ENCODE results near the gene HERC6. TPM values are rescaled to one million over a fixed set of nuclear protein-coding genes. Genes with fewer than 3 reads are reported as not detected.

HERC6 gene
- total RNA-seq, 1 experiment from 2014 or later = 0.32 TPM

GRCh38 chr4:88357262-88357661, 21.4 kb upstream of the HERC6 start:
- intact Hi-C loops (cut with micrococcal nuclease; ENCODE audit: unreplicated experiment) = no loop called here
- no peaks in the 10 kb centered on the region for H3K36me3 ChIP-seq (ENCODE audit: insufficient read depth, low read length, poor library complexity, severe bottlenecking)
- no peaks in the 10 kb centered on the region for H3K27me3 ChIP-seq (replicated peaks; ENCODE audit: insufficient read depth, low read depth, low read length, poor library complexity)
- no peak overlapping the region for H3K4me3 ChIP-seq (ENCODE audit: low read depth, low read length, poor library complexity, severe bottlenecking)
- H3K4me1 ChIP-seq (ENCODE audit: insufficient read depth, low read length, poor library complexity, severe bottlenecking) = no peaks in the 10 kb centered on the region
- ChIA-PET POLR2A (ENCODE audit: low non-redundant PET) (no interaction called here), CTCF (no interaction called here)
- no peak overlapping the region for H3K27ac ChIP-seq (ENCODE audit: low read depth, low read length, poor library complexity, severe bottlenecking)
- no peak for TF ChIP-seq CTCF (conservative IDR thresholded peaks at IDR 0.05; ENCODE audit: low read depth, low read length)
- no peak for TF ChIP-seq EZH2 (IDR thresholded peaks at IDR 0.05; ENCODE audit: borderline replicate concordance, low read depth, low read length, poor library complexity, severe bottlenecking)
- DNase-seq (ENCODE audit: low spot score) = no peak
- BruUV-seq (replicated peaks) = no TSS peak
- no peaks in the 10 kb centered on the region for H3K9me3 ChIP-seq (ENCODE audit: low read depth, low read length, poor library complexity, severe bottlenecking)

- no peak overlapping the region for H3K27ac ChIP-seq (ENCODE audit: low read depth, low read length, poor library complexity, severe bottlenecking)
- intact Hi-C loops (cut with micrococcal nuclease; ENCODE audit: unreplicated experiment) = no loop called here
- TF ChIP-seq EZH2 (IDR thresholded peaks at IDR 0.05; ENCODE audit: borderline replicate concordance, low read depth, low read length, poor library complexity, severe bottlenecking) (no peak), CTCF (conservative IDR thresholded peaks at IDR 0.05; ENCODE audit: low read depth, low read length) (no peak)
- POLR2A ChIA-PET (ENCODE audit: low non-redundant PET) = no interaction called here
- no peaks in the 10 kb centered on the region for H3K27me3 ChIP-seq (replicated peaks; ENCODE audit: insufficient read depth, low read depth, low read length, poor library complexity)
- no peaks in the 10 kb centered on the region for H3K9me3 ChIP-seq (ENCODE audit: low read depth, low read length, poor library complexity, severe bottlenecking)
- H3K36me3 ChIP-seq (ENCODE audit: insufficient read depth, low read length, poor library complexity, severe bottlenecking) = no peaks in the 10 kb centered on the region
- BruUV-seq (replicated peaks) = no TSS peak
- H3K4me1 ChIP-seq (ENCODE audit: insufficient read depth, low read length, poor library complexity, severe bottlenecking) = no peaks in the 10 kb centered on the region
- H3K4me3 ChIP-seq (ENCODE audit: low read depth, low read length, poor library complexity, severe bottlenecking) = no peak overlapping the region
- no peak for DNase-seq (ENCODE audit: low spot score)
- CTCF ChIA-PET = no interaction called here
These were observed 19.1 kb upstream of the HERC6 start for GRCh38 chr4:88359558-88359957.

DNA sequence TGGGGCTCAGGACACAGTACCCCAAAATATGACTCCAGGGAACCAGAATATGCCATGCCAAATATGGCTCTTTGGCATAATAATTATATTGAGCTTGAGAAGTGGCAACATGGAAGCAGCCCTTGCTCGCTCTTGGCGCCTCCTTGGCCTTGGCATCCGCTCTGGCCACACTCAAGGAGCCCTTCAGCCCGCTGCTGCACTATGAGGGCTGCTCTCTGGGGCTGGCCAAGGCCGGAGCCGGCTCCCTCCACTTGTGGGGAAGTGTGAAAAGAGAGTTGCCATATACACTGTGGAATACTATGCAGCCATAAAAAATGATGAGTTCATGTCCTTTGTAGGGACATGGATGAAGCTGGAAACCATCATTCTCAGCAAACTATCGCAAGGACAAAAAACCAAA, 18.4 kb upstream of the HERC6 start:
- BruUV-seq (replicated peaks) = no TSS peak
- intact Hi-C loops (cut with micrococcal nuclease; ENCODE audit: unreplicated experiment) = loop anchor here (10.0 kb wide), 1 partner anchor 95 kb away; the partner anchor contains the start of gene HERC5
- TF ChIP-seq EZH2 (IDR thresholded peaks at IDR 0.05; ENCODE audit: borderline replicate concordance, low read depth, low read length, poor library complexity, severe bottlenecking) (no peak), CTCF (conservative IDR thresholded peaks at IDR 0.05; ENCODE audit: low read depth, low read length) (no peak)
- Histone ChIP-seq H3K27me3 (replicated peaks; ENCODE audit: insufficient read depth, low read depth, low read length, poor library complexity) (no peaks in the 10 kb centered on the region), H3K4me1 (ENCODE audit: insufficient read depth, low read length, poor library complexity, severe bottlenecking) (no peaks in the 10 kb centered on the region), H3K36me3 (ENCODE audit: insufficient read depth, low read length, poor library complexity, severe bottlenecking) (no peaks in the 10 kb centered on the region), H3K27ac (ENCODE audit: low read depth, low read length, poor library complexity, severe bottlenecking) (no peak overlapping the region), H3K4me3 (ENCODE audit: low read depth, low read length, poor library complexity, severe bottlenecking) (no peak overlapping the region), H3K9me3 (ENCODE audit: low read depth, low read length, poor library complexity, severe bottlenecking) (no peaks in the 10 kb centered on the region)
- CTCF ChIA-PET = no interaction called here
- DNase-seq (ENCODE audit: low spot score) = no peak
- POLR2A ChIA-PET (ENCODE audit: low non-redundant PET) = no interaction called here
